ENCODE measurements around the gene AQP12B. TPM values are rescaled to one million over a fixed set of nuclear protein-coding genes. Genes with fewer than 3 reads are reported as not detected.

The AQP12B gene
- total and polyA plus RNA-seq, 2 of the 8 experiments (the other 6 are each of a cell fraction or from before 2014, with no cell fraction given) = not detected

GRCh38 chr2:240708457-240708856, 25.8 kb upstream of the AQP12B start (continued):
- TF ChIP-seq SP2 (IDR thresholded peaks at IDR 0.05; ENCODE audit: low read length) = no peak
- no peak for TF ChIP-seq JUN (IDR thresholded peaks at IDR 0.05; ENCODE audit: low read depth, low read length)
- no peak for TF ChIP-seq MAFK (IDR thresholded peaks at IDR 0.05; ENCODE audit: low read depth, low read length)
- TF ChIP-seq SRF (IDR thresholded peaks at IDR 0.05; ENCODE audit: low read depth, low read length) = no peak
- no peak for TF ChIP-seq YY1 (IDR thresholded peaks at IDR 0.05; ENCODE audit: low read depth, low read length)
